ENCODE results near the gene BTNL9.

DNA sequence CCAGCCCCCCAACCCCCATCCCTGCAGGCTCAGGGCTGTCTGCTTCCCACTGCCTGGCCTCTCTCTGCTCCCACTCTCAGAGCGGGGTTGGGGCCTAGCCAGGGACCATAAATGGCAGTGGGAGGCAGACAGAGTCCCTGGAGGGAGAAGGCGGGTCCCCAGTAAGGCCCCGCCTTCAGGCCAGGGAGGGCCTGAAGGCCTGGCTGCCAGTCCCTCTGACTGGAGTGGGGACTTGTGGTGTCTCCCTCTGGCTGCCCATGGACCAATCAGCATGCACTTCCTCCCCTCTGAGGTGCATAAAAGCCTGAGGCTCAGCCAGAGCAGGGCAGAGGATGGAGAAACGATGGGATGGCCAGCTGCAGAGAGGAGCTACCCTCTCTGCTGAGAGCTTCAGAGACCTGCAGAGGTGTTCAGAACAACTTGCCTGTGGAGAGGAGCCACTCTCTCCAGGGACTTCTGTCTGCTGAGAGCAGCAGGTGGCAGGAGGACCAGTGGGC is 2.7 kb upstream of the BTNL9 start:
- no peak for TF ChIP-seq POLR2AphosphoS5 (IDR thresholded peaks at IDR 0.05; ENCODE audit: low read depth, low read length)
- TF ChIP-seq JUN (IDR thresholded peaks at IDR 0.05; ENCODE audit: low read depth, low read length), result no peak
- no peak for TF ChIP-seq SRF (IDR thresholded peaks at IDR 0.05; ENCODE audit: low read depth, low read length)
- peak in 1 of 2 experiments; percentile 16; a peak in 1 of 4 replicates for TF ChIP-seq RAD21 (IDR thresholded peaks at IDR 0.05 in 1 of 2, conservative IDR thresholded peaks at IDR 0.05 in 1 of 2; ENCODE audit: low read depth in 2 of 2, low read length in 2 of 2)
- TF ChIP-seq ZNF274 (IDR thresholded peaks at IDR 0.05; ENCODE audit: borderline replicate concordance, extremely low read depth, low read length), result no peak
- TF ChIP-seq, protein P1, sequence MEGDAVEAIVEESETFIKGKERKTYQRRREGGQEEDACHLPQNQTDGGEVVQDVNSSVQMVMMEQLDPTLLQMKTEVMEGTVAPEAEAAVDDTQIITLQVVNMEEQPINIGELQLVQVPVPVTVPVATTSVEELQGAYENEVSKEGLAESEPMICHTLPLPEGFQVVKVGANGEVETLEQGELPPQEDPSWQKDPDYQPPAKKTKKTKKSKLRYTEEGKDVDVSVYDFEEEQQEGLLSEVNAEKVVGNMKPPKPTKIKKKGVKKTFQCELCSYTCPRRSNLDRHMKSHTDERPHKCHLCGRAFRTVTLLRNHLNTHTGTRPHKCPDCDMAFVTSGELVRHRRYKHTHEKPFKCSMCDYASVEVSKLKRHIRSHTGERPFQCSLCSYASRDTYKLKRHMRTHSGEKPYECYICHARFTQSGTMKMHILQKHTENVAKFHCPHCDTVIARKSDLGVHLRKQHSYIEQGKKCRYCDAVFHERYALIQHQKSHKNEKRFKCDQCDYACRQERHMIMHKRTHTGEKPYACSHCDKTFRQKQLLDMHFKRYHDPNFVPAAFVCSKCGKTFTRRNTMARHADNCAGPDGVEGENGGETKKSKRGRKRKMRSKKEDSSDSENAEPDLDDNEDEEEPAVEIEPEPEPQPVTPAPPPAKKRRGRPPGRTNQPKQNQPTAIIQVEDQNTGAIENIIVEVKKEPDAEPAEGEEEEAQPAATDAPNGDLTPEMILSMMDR (IDR thresholded peaks at IDR 0.05; ENCODE audit: control extremely low read depth in 1 of 3, insufficient read depth in 1 of 3, low read depth in 1 of 3, low read length in 3 of 3), result peak in 1 of 3 experiments; percentile 6; a peak in 1 of 4 replicates
- TF ChIP-seq CHD1 (IDR thresholded peaks at IDR 0.05; ENCODE audit: low read depth, low read length), result no peak
- TF ChIP-seq CREB1 (IDR thresholded peaks at IDR 0.05), result no peak
- no peak for TF ChIP-seq TEAD4 (IDR thresholded peaks at IDR 0.05; ENCODE audit: low read depth, low read length)
- TF ChIP-seq TAF1 (IDR thresholded peaks at IDR 0.05; ENCODE audit: low read depth, low read length), result no peak
- TF ChIP-seq POLR2A (IDR thresholded peaks at IDR 0.05; ENCODE audit: control extremely low read depth in 1 of 2, low read depth in 2 of 2, low read length in 2 of 2), result no peak
- TF ChIP-seq YY1 (IDR thresholded peaks at IDR 0.05; ENCODE audit: low read depth, low read length), result no peak
- TF ChIP-seq NANOG (IDR thresholded peaks at IDR 0.05; ENCODE audit: insufficient read depth, low read depth, low read length, poor library complexity, severe bottlenecking), result no peak
- TF ChIP-seq RBBP5 (IDR thresholded peaks at IDR 0.05; ENCODE audit: borderline replicate concordance, low read depth, low read length), result no peak
